ENCODE results near the gene EDEM2. TPM values are rescaled to one million over a fixed set of nuclear protein-coding genes. Genes with fewer than 3 reads are reported as not detected.
"Not testable (repeated sequence)": the region's sequence is repeated elsewhere in the genome, so short reads cannot be mapped to it uniquely, and the experiment has no call there.

EDEM2 gene, protein sequence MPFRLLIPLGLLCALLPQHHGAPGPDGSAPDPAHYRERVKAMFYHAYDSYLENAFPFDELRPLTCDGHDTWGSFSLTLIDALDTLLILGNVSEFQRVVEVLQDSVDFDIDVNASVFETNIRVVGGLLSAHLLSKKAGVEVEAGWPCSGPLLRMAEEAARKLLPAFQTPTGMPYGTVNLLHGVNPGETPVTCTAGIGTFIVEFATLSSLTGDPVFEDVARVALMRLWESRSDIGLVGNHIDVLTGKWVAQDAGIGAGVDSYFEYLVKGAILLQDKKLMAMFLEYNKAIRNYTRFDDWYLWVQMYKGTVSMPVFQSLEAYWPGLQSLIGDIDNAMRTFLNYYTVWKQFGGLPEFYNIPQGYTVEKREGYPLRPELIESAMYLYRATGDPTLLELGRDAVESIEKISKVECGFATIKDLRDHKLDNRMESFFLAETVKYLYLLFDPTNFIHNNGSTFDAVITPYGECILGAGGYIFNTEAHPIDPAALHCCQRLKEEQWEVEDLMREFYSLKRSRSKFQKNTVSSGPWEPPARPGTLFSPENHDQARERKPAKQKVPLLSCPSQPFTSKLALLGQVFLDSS
- total RNA-seq, result 10 to 100 TPM; 29.7 to 30.5 TPM

DNA sequence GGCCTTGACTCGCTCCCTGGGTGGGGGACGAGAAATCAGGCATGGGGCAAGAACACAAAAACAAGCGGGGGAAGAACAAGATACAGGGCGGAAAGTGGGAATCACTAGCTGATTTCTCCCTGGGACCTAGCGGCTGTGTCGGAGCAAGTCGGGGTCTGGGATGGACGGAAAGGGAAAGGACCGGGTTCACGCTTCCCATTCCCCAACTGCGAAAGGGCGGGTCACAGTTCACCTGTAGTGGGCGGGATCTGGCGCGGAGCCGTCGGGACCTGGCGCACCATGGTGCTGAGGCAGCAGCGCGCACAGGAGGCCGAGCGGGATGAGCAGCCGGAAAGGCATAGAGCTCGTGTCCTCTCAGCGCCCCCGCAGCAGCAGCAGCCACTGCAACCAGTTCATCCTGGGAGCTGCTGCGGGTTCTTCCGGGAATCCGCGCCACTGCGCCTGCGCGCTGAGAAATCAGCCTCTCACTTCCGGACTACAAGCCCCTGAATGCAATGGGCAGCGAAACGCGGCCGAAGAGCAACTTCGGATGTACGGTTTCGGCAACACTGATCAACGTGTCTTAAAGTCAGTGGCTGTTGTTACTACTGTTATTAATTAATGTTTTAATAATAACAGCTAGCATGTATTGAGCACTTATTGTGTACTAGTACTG is at the start of gene EDEM2:
EDEM2 (minus strand) TSS at position 417 of the 655 bp plus-strand sequence; CDS start at position 339, 78 bp downstream.
- Mint-ChIP-seq H3K36me3 (ENCODE audit: low read depth) (peaks cover 29% of the 10 kb centered on the region), H3K9me3 (no peaks in the 10 kb centered on the region), H3K4me3 (peak within 1 kb of the TSS; percentile 99), H3K27ac (peak within 1 kb of the TSS; percentile 91), H3K27me3 (no peaks in the 10 kb centered on the region), H3K4me1 (peaks cover 33% of the 10 kb centered on the region)
- ChIA-PET POLR2A (interaction anchor here (0.9 to 2.2 kb wide), 37 partner anchors 10 to 808 kb away, joined by 3 to 29 read pairs (median 3); partner anchors contain the start of genes ACSS2, CEP250, EIF6 and MMP24OS), CTCF (interaction anchor here (0.6 to 4.0 kb wide), 15 partner anchors 14 to 807 kb away, joined by 3 to 83 read pairs (median 3); partner anchors contain the start of genes GGT7, MMP24OS, SCAND1 and TRPC4AP)
- peak; percentile 95 for DNase-seq

- Mint-ChIP-seq H3K27me3 (no peaks in the 10 kb centered on the region), H3K27ac (no peak overlapping the region), H3K4me1 (no peaks in the 10 kb centered on the region), H3K4me3 (no peak overlapping the region), H3K36me3 (ENCODE audit: low read depth) (peaks cover 15% of the 10 kb centered on the region), H3K9me3 (peaks cover 22% of the 10 kb centered on the region)
- ChIA-PET CTCF (no interaction called here), POLR2A (no interaction called here)
- no peak for DNase-seq
These were observed 49.2 kb upstream of the EDEM2 start for GRCh38 chr20:35196313-35196712.

DNA sequence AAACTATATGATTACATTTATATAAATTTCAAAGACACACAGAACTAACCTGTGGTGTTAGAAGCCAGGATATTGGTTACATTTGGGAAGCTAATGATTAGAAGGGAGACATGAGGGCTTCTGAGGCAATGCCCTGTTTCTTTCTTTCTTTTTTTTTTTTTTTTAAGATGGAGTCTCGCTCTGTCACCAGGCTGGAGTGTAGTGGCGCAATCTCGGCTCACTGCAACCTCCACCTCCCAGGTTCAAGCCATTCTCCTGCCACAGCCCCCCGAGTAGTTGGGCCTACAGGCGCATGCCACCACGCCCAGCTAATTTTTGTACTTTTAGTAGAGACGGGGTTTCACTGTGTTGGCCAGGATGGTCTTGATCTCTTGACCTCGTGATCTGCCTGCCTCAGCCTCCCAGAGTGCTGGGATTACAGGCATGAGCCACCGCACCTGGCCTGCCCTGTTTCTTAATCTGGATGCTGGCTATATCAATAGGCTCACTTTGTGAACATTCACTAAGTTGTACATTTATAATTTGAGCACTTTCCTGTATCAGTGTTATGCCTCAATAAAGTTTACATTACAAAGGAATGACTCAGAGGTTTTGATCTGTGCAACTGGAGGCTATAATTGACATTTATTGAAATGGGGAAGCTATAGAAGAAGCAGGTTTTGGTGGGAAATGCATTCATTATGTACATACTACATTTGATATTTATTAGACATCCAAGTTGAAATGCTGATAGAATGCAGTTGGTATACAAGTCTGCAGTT is 46.1 kb upstream of the EDEM2 start:
- Mint-ChIP-seq H3K9me3 (peaks cover 13% of the 10 kb centered on the region), H3K36me3 (ENCODE audit: low read depth) (peaks cover 13% of the 10 kb centered on the region)
- H3K4me1 Mint-ChIP-seq, H3K27me3 Mint-ChIP-seq, DNase-seq, H3K27ac Mint-ChIP-seq, H3K4me3 Mint-ChIP-seq: not testable (repeated sequence)
- ChIA-PET CTCF (interaction anchor here (0.6 to 1.3 kb wide), 2 partner anchors 48 to 97 kb away, joined by 4 read pairs; no protein-coding TSS in a partner anchor), POLR2A (interaction anchor here (1.3 kb wide), 1 partner anchor 46 kb away, joined by 4 read pairs; the partner anchor contains the start of gene EDEM2)

- Mint-ChIP-seq H3K27ac (no peak overlapping the region), H3K9me3 (peaks cover 12% of the 10 kb centered on the region), H3K4me1 (no peaks in the 10 kb centered on the region), H3K27me3 (no peaks in the 10 kb centered on the region), H3K4me3 (no peak overlapping the region), H3K36me3 (ENCODE audit: low read depth) (peaks cover 12% of the 10 kb centered on the region)
- CTCF ChIA-PET, result interaction anchor here (0.6 to 1.3 kb wide), 2 partner anchors 47 to 96 kb away, joined by 4 read pairs; no protein-coding TSS in a partner anchor
- DNase-seq, result no peak
- POLR2A ChIA-PET, result no interaction called here
These were observed 45.2 kb upstream of the EDEM2 start for GRCh38 chr20:35192118-35192872.

DNA sequence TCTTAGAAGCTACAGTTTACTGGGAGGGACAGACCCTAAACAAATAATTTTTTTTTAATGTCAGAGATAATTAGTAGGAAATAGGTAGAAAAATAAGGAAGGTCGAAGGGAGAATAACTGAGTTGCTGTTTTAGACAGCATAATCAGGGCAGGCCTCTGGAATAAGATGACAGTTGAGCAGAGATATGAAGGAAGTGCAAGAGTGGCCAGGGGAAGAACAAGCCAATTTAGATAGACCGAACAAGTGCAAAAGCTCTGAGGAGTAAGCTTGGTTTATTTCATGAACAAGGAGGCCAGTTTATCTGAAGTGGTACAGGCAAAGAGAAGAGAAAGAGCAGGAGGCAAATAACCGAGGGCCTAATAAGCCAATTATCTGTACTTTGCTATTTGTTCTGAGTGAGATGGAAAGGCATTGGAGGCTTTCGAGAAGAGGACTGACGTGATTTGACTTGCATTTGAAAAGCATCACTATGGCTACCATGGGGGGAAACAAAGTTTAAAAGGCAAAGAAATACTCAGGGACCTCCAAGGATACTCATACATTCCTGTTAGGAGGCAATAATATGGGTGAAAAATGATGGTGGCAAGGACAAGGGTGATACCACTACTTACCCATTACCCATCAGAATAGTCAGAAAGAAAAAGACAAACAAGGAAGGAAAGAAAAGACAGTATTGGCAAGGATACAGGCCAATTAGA is 44.4 kb upstream of the EDEM2 start:
- peaks cover 11% of the 10 kb centered on the region for H3K9me3 Mint-ChIP-seq
- no peaks in the 10 kb centered on the region for H3K4me1 Mint-ChIP-seq
- H3K36me3 Mint-ChIP-seq (ENCODE audit: low read depth), result peaks cover 6% of the 10 kb centered on the region
- no peak for DNase-seq
- CTCF ChIA-PET, result interaction anchor here (1.3 kb wide), 1 partner anchor 46 kb away, joined by 4 read pairs; no protein-coding TSS in a partner anchor
- H3K4me3 Mint-ChIP-seq, result no peak overlapping the region
- POLR2A ChIA-PET, result no interaction called here
- no peak overlapping the region for H3K27ac Mint-ChIP-seq
- no peaks in the 10 kb centered on the region for H3K27me3 Mint-ChIP-seq

DNA sequence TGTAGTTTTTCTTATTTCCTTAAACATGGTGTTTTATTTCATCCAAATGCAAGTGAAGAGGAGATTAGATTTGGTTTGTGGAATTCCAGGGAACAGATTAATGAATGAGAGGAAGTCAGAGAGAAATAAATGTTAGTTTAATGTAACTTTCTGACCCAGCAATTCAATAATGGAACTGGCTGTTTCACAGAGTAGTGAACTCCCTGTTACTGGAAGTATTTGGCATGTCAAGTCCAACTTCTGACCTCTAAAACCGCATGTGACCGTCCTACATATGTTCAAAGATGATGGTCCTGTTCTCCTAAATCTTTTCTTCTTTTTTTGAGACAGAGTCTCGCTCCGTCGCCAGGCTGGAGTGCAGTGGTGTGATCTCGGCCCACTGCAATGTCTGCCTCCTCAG is 43.4 kb upstream of the EDEM2 start:
- Mint-ChIP-seq H3K9me3 (peaks cover 6% of the 10 kb centered on the region), H3K27ac (no peak overlapping the region), H3K4me1 (no peaks in the 10 kb centered on the region), H3K36me3 (ENCODE audit: low read depth) (peaks cover 2% of the 10 kb centered on the region), H3K4me3 (no peak overlapping the region), H3K27me3 (no peaks in the 10 kb centered on the region)
- POLR2A ChIA-PET, result no interaction called here
- no peak for DNase-seq
- CTCF ChIA-PET, result no interaction called here

- H3K27ac Mint-ChIP-seq; H3K9me3 Mint-ChIP-seq; H3K36me3 Mint-ChIP-seq (ENCODE audit: low read depth); DNase-seq; H3K27me3 Mint-ChIP-seq; POLR2A ChIA-PET; H3K4me3 Mint-ChIP-seq; CTCF ChIA-PET; H3K4me1 Mint-ChIP-seq: not testable (repeated sequence)
These were observed 42.1 kb upstream of the EDEM2 start for GRCh38 chr20:35189223-35189622.

- Mint-ChIP-seq H3K27ac (no peak overlapping the region), H3K4me1 (no peaks in the 10 kb centered on the region), H3K4me3 (no peak overlapping the region), H3K36me3 (ENCODE audit: low read depth) (no peaks in the 10 kb centered on the region), H3K27me3 (no peaks in the 10 kb centered on the region), H3K9me3 (no peaks in the 10 kb centered on the region)
- CTCF ChIA-PET, result no interaction called here
- no peak for DNase-seq
- POLR2A ChIA-PET, result no interaction called here
These were observed 40.6 kb upstream of the EDEM2 start for GRCh38 chr20:35187584-35188190.

DNA sequence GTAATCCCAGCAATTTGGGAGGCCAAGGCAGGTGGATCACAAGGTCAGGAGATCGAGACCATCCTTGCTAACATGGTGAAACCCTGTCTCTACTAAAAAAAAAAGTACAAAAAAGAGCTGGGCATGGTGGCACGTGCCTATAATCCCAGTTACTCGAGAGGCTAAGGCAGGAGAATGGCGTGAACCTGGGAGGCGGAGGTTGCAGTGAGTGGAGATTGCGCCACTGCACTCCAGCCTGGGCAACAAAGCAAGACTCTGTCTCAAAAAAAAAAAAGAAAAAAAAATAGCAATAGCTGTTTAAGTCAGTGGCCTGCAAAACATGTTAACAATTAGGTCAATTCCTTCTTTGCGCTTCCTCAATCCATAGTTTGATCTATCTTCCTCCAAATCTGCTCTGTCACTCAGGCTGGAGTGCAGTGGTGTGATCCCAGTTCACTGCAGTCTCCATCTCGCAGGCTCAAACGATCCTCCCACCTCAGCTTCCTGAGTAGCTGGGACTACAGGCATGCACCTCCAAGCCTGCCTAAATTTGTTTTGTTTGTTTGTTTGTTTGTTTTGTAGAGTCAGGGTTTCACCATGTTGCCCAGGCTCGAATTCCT is 39.7 kb upstream of the EDEM2 start:
- H3K4me3 Mint-ChIP-seq; CTCF ChIA-PET; H3K9me3 Mint-ChIP-seq; H3K36me3 Mint-ChIP-seq (ENCODE audit: low read depth); H3K4me1 Mint-ChIP-seq; H3K27ac Mint-ChIP-seq; H3K27me3 Mint-ChIP-seq; POLR2A ChIA-PET; DNase-seq: not testable (repeated sequence)

- no peak overlapping the region for H3K27ac Mint-ChIP-seq
- POLR2A ChIA-PET, result no interaction called here
These were observed 34.6 kb upstream of the EDEM2 start for GRCh38 chr20:35181731-35182130.

GRCh38 chr20:35180266-35180665 is 33.1 kb upstream of the EDEM2 start:
- H3K4me3 Mint-ChIP-seq, result no peak overlapping the region
- ChIA-PET POLR2A (no interaction called here), CTCF (no interaction called here)
- H3K27me3 Mint-ChIP-seq, result no peaks in the 10 kb centered on the region
- no peaks in the 10 kb centered on the region for H3K9me3 Mint-ChIP-seq
- no peaks in the 10 kb centered on the region for H3K36me3 Mint-ChIP-seq (ENCODE audit: low read depth)
- H3K27ac Mint-ChIP-seq, result no peak overlapping the region
- no peaks in the 10 kb centered on the region for H3K4me1 Mint-ChIP-seq
- DNase-seq, result no peak

More at GRCh38 chr20:35181731-35182130, 34.6 kb upstream of the EDEM2 start:
- no peaks in the 10 kb centered on the region for H3K4me1 Mint-ChIP-seq
- H3K36me3 Mint-ChIP-seq (ENCODE audit: low read depth), result no peaks in the 10 kb centered on the region
- CTCF ChIA-PET, result interaction anchor here (1.1 kb wide), 1 partner anchor 32 kb away, joined by 3 read pairs; no protein-coding TSS in a partner anchor
- DNase-seq, result no peak
- H3K27me3 Mint-ChIP-seq, result no peaks in the 10 kb centered on the region
- H3K4me3 Mint-ChIP-seq, result no peak overlapping the region
- no peaks in the 10 kb centered on the region for H3K9me3 Mint-ChIP-seq
